CD4-positive, alpha-beta T cell treated with Interferon gamma for 1 hour (primary cell): ENCODE results near the gene SEC63.

Source experiments
- DNase-seq: peaks from one replicate; pipeline ENCODE4 v3.0.0-alpha.2; 2020

Gene SEC63

GRCh38 chr6:107853230-107853629, 104.8 kb downstream of the SEC63 start:
- no peak for DNase-seq

- no peak for DNase-seq
These were observed 108.7 kb downstream of the SEC63 start for GRCh38 chr6:107849325-107849724.

- peak; percentile 72 for DNase-seq
These were observed 109.9 kb downstream of the SEC63 start for GRCh38 chr6:107847844-107848802.

GRCh38 chr6:107846262-107846795, 111.7 kb downstream of the SEC63 start:
- no peak for DNase-seq

GRCh38 chr6:107845777-107846176, 112.2 kb downstream of the SEC63 start:
- no peak for DNase-seq

GRCh38 chr6:107843400-107843799, 114.6 kb downstream of the SEC63 start:
- no peak for DNase-seq

GRCh38 chr6:107841275-107841670, 116.7 kb downstream of the SEC63 start:
- DNase-seq, result no peak

- no peak for DNase-seq
These were observed 117.3 kb downstream of the SEC63 start for GRCh38 chr6:107840636-107841274.

- no peak for DNase-seq
These were observed 124.9 kb downstream of the SEC63 start for GRCh38 chr6:107833136-107833535.

GRCh38 chr6:107832151-107833056, 125.6 kb downstream of the SEC63 start:
- no peak for DNase-seq

GRCh38 chr6:107830060-107830459, 127.9 kb downstream of the SEC63 start:
- no peak for DNase-seq

- DNase-seq, result no peak
These were observed 130.5 kb downstream of the SEC63 start for GRCh38 chr6:107827541-107827940.

GRCh38 chr6:107823047-107823557, 134.9 kb downstream of the SEC63 start:
- DNase-seq, result peak; percentile 59

GRCh38 chr6:107822176-107823046, 135.6 kb downstream of the SEC63 start:
- peak; percentile 72 for DNase-seq

- no peak for DNase-seq
These were observed 136.4 kb downstream of the SEC63 start for GRCh38 chr6:107821591-107821990.

GRCh38 chr6:107820338-107821261, 137.4 kb downstream of the SEC63 start:
- peak; percentile 33 for DNase-seq

- DNase-seq, result peak; percentile 8
These were observed 138.1 kb downstream of the SEC63 start for GRCh38 chr6:107819964-107820337.

GRCh38 chr6:107819217-107819616, 138.8 kb downstream of the SEC63 start:
- DNase-seq, result no peak

GRCh38 chr6:107818272-107818671, 139.7 kb downstream of the SEC63 start:
- DNase-seq, result no peak

- DNase-seq, result no peak
These were observed 140.2 kb downstream of the SEC63 start for GRCh38 chr6:107817784-107818183.
